Left hindlimb (tissue), 1 donor: ENCODE measurements around the gene PSTPIP1.

ENCODE experiments used
- DNase-seq: peaks from one replicate; pipeline ENCODE4 v3.0.0-alpha.2; 2018

The PSTPIP1 gene

DNA sequence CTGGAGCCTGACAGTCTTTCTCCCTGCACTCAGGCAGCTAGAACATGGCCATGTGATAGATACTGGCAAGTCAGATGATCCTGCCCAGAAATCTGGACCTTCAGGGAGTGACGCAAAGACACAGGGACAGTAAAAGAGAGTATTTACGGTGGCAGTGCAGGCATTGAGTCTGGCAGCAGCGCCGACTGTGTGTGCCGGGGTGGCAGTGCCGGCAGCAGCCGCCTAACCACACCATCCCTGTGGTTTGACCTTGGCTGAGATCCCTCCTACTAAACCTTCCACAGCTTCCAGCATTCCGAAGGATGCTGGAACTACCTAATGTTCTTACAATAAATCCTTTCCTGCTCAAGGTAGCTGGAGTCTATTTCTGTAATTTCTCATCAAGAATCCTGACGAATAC is 80.6 kb downstream of the PSTPIP1 start:
- no peak for DNase-seq

DNA sequence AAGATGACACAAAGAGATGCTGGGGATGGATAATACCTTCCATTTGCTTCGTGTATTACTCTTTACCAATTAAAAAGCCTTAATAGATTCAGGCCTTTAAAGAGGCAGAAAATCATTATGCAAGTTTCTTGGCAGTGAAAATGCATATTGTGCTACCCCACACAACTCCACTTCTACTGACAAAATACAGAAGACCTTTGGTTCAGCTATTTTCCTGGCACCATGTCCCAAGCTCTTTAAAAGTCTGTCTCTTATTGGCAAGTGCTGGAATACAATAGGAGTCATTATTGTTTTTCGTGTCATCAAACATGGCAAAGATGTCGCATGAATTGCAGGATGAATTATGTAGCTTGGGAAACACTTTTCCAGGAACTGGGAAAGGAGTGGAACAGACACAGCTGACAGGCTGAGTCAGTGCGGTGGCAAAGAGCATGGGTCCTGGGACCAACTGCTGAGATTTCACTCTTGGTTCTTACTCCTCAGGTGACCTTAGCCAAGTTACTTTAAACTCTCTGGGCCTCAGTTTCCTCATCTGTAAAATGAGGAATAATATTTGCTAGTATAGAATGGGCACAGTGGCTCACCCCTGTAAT is 81.5 kb downstream of the PSTPIP1 start:
- DNase-seq = no peak

DNA sequence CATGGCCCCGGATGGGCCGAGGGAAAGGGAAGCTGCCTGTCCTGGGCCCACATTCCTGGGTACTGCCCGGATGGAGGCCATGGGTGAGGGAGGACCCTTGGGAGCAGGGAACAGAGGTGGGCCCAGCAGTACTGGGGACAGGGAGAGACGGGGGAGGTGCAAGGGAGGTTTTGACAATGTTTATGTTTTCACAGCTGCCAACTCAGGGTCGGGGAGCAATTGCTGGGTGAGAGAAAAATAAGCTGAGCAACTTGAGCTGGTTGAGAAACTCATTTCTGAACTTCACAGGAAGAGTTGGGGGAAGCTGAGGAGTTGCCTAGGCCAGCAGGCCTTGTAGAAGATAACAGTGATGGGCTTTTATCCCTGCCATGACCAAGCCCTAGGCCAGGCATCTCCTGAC is 87.0 kb downstream of the PSTPIP1 start:
- DNase-seq = no peak

DNA sequence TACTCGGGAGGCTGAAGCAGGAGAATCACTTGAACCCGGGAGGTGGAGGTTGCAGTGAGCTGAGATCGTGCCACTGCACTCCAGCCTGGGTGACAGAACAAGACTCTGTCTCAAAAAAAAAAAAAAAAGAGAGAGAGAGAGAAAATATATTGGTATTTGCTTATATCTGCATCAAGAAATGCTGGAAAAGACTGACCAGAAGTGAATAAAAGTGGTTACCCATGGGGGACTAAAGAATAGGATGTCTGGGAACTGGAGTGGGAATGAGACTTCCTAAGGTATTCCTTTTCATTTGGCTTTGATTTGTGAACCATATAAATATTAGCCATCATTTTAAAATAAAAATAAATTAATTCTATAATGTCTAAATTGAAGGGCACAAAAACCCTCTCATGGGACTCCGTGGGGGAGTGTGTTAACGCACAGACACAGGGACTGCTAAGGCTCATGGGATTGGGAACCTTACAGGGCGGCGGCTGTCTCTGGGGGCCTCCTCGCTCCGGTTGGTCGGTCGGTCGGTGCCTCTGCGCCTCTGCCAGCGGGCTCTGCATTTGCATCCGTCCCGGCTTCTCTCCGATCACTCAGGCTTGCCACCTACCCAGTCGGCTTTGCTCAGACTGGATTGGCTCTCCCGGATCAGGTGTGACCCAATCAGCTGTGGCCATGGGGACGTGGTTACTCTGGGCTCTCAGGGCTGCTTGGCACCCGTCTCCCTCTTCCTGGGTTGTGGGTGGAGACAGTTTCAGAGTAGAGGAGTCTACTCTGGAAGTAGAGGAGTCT is 88.6 kb downstream of the PSTPIP1 start:
- DNase-seq = peak; percentile 68

DNA sequence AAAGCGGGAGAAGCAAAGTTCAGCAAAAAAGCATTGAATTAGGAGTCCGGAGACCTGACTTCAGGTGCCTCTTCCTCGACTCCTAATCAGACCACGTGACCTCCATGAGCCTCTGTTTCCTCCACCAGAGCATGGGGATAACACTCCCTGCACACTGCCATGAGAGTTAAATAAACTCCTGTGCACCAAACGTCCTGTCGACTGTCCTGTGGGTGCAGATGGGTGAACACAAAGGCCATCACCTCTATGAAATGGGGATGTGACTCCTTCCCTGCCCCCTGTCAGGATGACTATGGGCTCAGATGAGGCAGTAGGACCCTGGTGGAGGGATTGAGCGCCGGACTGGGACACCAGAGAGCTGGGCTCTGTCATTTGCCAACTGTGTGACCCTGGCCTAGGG is 89.5 kb downstream of the PSTPIP1 start:
- no peak for DNase-seq

DNA sequence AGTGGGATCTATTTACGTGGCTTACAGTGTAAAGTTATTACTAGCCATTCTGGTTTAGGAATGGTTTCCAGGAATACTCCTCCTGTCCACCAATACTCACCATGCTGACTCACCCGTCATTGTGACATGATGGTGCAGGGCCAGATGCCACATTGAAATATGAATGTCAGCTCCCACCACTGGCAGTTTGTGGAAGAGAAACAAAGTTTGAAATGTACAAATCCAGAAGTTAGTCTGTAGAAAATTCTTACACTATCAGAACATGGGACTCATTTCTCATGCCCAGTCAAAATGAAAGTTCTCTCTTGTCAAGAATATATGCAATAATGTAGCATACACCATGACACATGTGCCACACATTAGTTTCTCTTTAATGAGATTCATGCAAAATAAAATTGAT is 90.4 kb downstream of the PSTPIP1 start:
- DNase-seq = no peak
